ENCODE data around the gene ARHGEF28.

GRCh38 chr5:73735032-73735734, 109.2 kb downstream of the ARHGEF28 start:
- TF ChIP-seq CTCF (IDR thresholded peaks at IDR 0.05; ENCODE audit: low read depth, low read length) (no peak), MAX (IDR thresholded peaks at IDR 0.05; ENCODE audit: low read depth, low read length) (no peak), POLR2A (IDR thresholded peaks at IDR 0.05; ENCODE audit: extremely low read depth, insufficient read length) (no peak)

All from NB4 (cell line).